ENCODE measurements around the gene DSCAML1. TPM values are rescaled to one million over a fixed set of nuclear protein-coding genes. Genes with fewer than 3 reads are reported as not detected.
A peak's percentile ranks its signal among the peaks of the same experiment; 100 is the strongest.

Gene DSCAML1
- total RNA-seq, 1 donor from 2014 or later: 0.95 TPM

- no peaks in the 10 kb centered on the region for H3K9me3 ChIP-seq
- no peak overlapping the region for H3K4me3 ChIP-seq
- DNase-seq (peak; percentile 79), ATAC-seq (peak; percentile 49)
- peaks cover 16% of the 10 kb centered on the region for H3K4me1 ChIP-seq
- intact Hi-C loops (cut with DNase I): no loop called here
- H3K36me3 ChIP-seq: no peaks in the 10 kb centered on the region
- TF ChIP-seq CTCF (IDR thresholded peaks at IDR 0.05): no peak
- no peaks in the 10 kb centered on the region for H3K27me3 ChIP-seq (ENCODE audit: low read depth)
- no peak overlapping the region for H3K27ac ChIP-seq
Observed at GRCh38 chr11:117833401-117833891, 36.4 kb upstream of the DSCAML1 start.

GRCh38 chr11:117832511-117832910, 35.5 kb upstream of the DSCAML1 start:
- TF ChIP-seq CTCF (IDR thresholded peaks at IDR 0.05): no peak
- Histone ChIP-seq H3K4me3 (no peak overlapping the region), H3K9me3 (no peaks in the 10 kb centered on the region), H3K36me3 (no peaks in the 10 kb centered on the region), H3K4me1 (peaks cover 22% of the 10 kb centered on the region), H3K27me3 (ENCODE audit: low read depth) (peaks cover 3% of the 10 kb centered on the region), H3K27ac (no peak overlapping the region)
- ATAC-seq: no peak
- DNase-seq: no peak
- intact Hi-C loops (cut with DNase I): no loop called here

- no peak for ATAC-seq
- H3K4me1 ChIP-seq: peaks cover 22% of the 10 kb centered on the region
Observed at GRCh38 chr11:117831661-117832415, 34.8 kb upstream of the DSCAML1 start.

GRCh38 chr11:117830674-117831351, 33.8 kb upstream of the DSCAML1 start:
- Histone ChIP-seq H3K4me3 (no peak overlapping the region), H3K27me3 (ENCODE audit: low read depth) (peaks cover 3% of the 10 kb centered on the region), H3K36me3 (no peaks in the 10 kb centered on the region), H3K4me1 (peaks cover 25% of the 10 kb centered on the region), H3K27ac (no peak overlapping the region), H3K9me3 (no peaks in the 10 kb centered on the region)
- intact Hi-C loops (cut with DNase I): no loop called here
- TF ChIP-seq CTCF (IDR thresholded peaks at IDR 0.05): no peak
- DNase-seq: no peak
- ATAC-seq: no peak

More at GRCh38 chr11:117831661-117832415, 34.8 kb upstream of the DSCAML1 start:
- Histone ChIP-seq H3K36me3 (no peaks in the 10 kb centered on the region), H3K9me3 (no peaks in the 10 kb centered on the region), H3K27me3 (ENCODE audit: low read depth) (peaks cover 3% of the 10 kb centered on the region), H3K27ac (no peak overlapping the region), H3K4me3 (no peak overlapping the region)
- DNase-seq: no peak
- intact Hi-C loops (cut with DNase I): no loop called here
- TF ChIP-seq CTCF (IDR thresholded peaks at IDR 0.05): no peak

GRCh38 chr11:117830072-117830471, 33.1 kb upstream of the DSCAML1 start:
- TF ChIP-seq CTCF (IDR thresholded peaks at IDR 0.05): no peak
- Histone ChIP-seq H3K36me3 (no peaks in the 10 kb centered on the region), H3K27ac (no peak overlapping the region), H3K4me3 (no peak overlapping the region), H3K27me3 (ENCODE audit: low read depth) (peaks cover 3% of the 10 kb centered on the region), H3K9me3 (no peaks in the 10 kb centered on the region), H3K4me1 (peaks cover 32% of the 10 kb centered on the region)
- no peak for DNase-seq
- intact Hi-C loops (cut with DNase I): no loop called here
- ATAC-seq: no peak

Data from lower lobe of right lung (tissue), 2 donors.